Keratinocyte (primary cell): ENCODE measurements around the gene S100A4. TPM values are rescaled to one million over a fixed set of nuclear protein-coding genes. Genes with fewer than 3 reads are reported as not detected.
A peak's percentile ranks its signal among the peaks of the same experiment; 100 is the strongest.

Experiments
- DNase-seq: peaks from one replicate; pipeline ENCODE4 v3.0.0-alpha.2; 2011; ENCODE audit warnings: low read depth, missing footprints, low spot score
- FAIRE-seq: peaks from 2 replicates; lab custom pipeline; 2011; peaks lifted over from hg19 to GRCh38; lab: Jason Lieb, UNC
- H2AFZ ChIP-seq: 2 replicates; pipeline ENCODE4 v1.6.0; 2012; ENCODE audit warnings: low read length, control low read depth, inconsistent platforms; ENCODE audit not compliant: control insufficient read depth
- H3K27ac ChIP-seq: 2 replicates; pipeline ENCODE4 v1.5.1; 2011; ENCODE audit warnings: low read length; ENCODE audit not compliant: control insufficient read depth, insufficient read depth
- H3K27me3 ChIP-seq: 3 replicates; pipeline ENCODE4 v1.6.0; 2011; ENCODE audit warnings: low read length; ENCODE audit not compliant: control insufficient read depth, insufficient read depth; ENCODE audit errors: extremely low read depth
- H3K36me3 ChIP-seq, 2 experiments: 2 replicates in 1 of 2; 3 replicates in 1 of 2; pipeline ENCODE4 v1.5.1; 2011; ENCODE audit warnings: low read length in 2 of 2, mild to moderate bottlenecking in 1 of 2; ENCODE audit not compliant: control insufficient read depth in 2 of 2, insufficient read depth in 2 of 2; ENCODE audit errors: extremely low read depth in 1 of 2
- H3K4me1 ChIP-seq: 3 replicates; pipeline ENCODE4 v1.5.1; 2011; ENCODE audit warnings: low read length; ENCODE audit not compliant: control insufficient read depth, insufficient read depth; ENCODE audit errors: extremely low read depth
- H3K4me2 ChIP-seq: 3 replicates; pipeline ENCODE4 v1.6.0; 2011; ENCODE audit warnings: low read depth, low read length; ENCODE audit not compliant: control insufficient read depth, insufficient read depth; ENCODE audit errors: extremely low read depth
- H3K4me3 ChIP-seq, 3 experiments: fragments of 200-600 bp in 1 of 3; sonication (generic) in 1 of 3; 2 replicates in 2 of 3; 3 replicates in 1 of 3; pipeline ENCODE4 v1.5.1; 2011 to 2016; ENCODE audit warnings: low read length in 3 of 3, mild to moderate bottlenecking in 3 of 3, control low read depth in 2 of 3, inconsistent platforms in 1 of 3, low read depth in 1 of 3, mixed read lengths in 1 of 3, mixed run types in 1 of 3, moderate library complexity in 1 of 3; ENCODE audit not compliant: control insufficient read depth in 2 of 3, insufficient read depth in 2 of 3; ENCODE audit errors: extremely low read depth in 1 of 3
- H3K79me2 ChIP-seq: 2 replicates; pipeline ENCODE4 v1.6.0; 2012; ENCODE audit warnings: low read length; ENCODE audit not compliant: control insufficient read depth, insufficient read depth
- H3K9ac ChIP-seq: 3 replicates; pipeline ENCODE4 v1.6.0; 2011; ENCODE audit warnings: low read length; ENCODE audit not compliant: control insufficient read depth, insufficient read depth; ENCODE audit errors: extremely low read depth
- H3K9me1 ChIP-seq: 3 replicates; pipeline ENCODE4 v1.6.0; 2011; ENCODE audit warnings: low read length; ENCODE audit not compliant: control insufficient read depth, insufficient read depth; ENCODE audit errors: extremely low read depth
- H3K9me3 ChIP-seq: 2 replicates; pipeline ENCODE4 v1.5.1; 2012; ENCODE audit warnings: low read depth, low read length; ENCODE audit not compliant: control insufficient read depth
- H4K20me1 ChIP-seq: 3 replicates; pipeline ENCODE4 v1.6.0; 2011; ENCODE audit warnings: low read length; ENCODE audit not compliant: control insufficient read depth, insufficient read depth; ENCODE audit errors: extremely low read depth
- CTCF ChIP-seq, 3 experiments: IDR thresholded peaks in 1 of 3; conservative IDR thresholded peaks in 1 of 3; optimal IDR thresholded peaks in 1 of 3; 2 replicates in 2 of 3; 3 replicates in 1 of 3; pipeline versions ENCODE3 to v1.5.1; 2011; ENCODE audit warnings: low read length in 3 of 3, mild to moderate bottlenecking in 3 of 3, moderate library complexity in 2 of 3, control low read depth in 1 of 3, inconsistent platforms in 1 of 3; ENCODE audit not compliant: insufficient read depth in 2 of 3; ENCODE audit errors: extremely low read depth in 1 of 3
- EZH2 ChIP-seq: IDR thresholded peaks from one replicate; pipeline ENCODE4 v1.6.1; 2012; ENCODE audit warnings: inconsistent platforms, mild to moderate bottlenecking, low read length, moderate library complexity
- dilution Hi-C: fragments of 300-500 bp; cut with MboI; formaldehyde crosslinking; loops from one replicate; pipeline ENCODE4 v1.7.0; 2020; ENCODE audit warnings: low sequenced_read_pairs; ENCODE audit not compliant: extremely low pct_ligation_motif_present
- polyA plus RNA-seq, 5 experiments: library from polyadenylated mRNA; depleted of rRNA in 3 of 5; stranded (reverse) in 3 of 5; stranded (forward) in 1 of 5; unstranded in 1 of 5; fragments of >200 nt; gene quantifications; 1 replicate in 1 of 5; 2 replicates in 3 of 5; 3 replicates in 1 of 5; pipeline versions ENCODE4 v1.2.1 to v1.2.3, GENCODE V29; 2011 to 2012; ENCODE audit warnings: missing spikeins in 2 of 5, low read depth in 1 of 5, low replicate concordance in 1 of 5

S100A4 gene
- polyA plus RNA-seq, 1 donor (not counting 4 experiments of a cell fraction or from before 2014, with no cell fraction given): 21.4 TPM

- peak; percentile 79 for DNase-seq
- no peaks in the 10 kb centered on the region for H3K79me2 ChIP-seq
- peak overlapping the region in 2 of 3 experiments; percentile 12 to 32 for H3K4me3 ChIP-seq
- H2AFZ ChIP-seq: no peak overlapping the region
- H3K9me1 ChIP-seq: peaks cover 2% of the 10 kb centered on the region
- H3K4me2 ChIP-seq: peak overlapping the region; percentile 86
- H4K20me1 ChIP-seq: no peaks in the 10 kb centered on the region
- dilution Hi-C loops: no loop called here
- TF ChIP-seq EZH2 (no peak), CTCF (optimal IDR thresholded peaks at IDR 0.05 in 1 of 3, IDR thresholded peaks at IDR 0.05 in 1 of 3, conservative IDR thresholded peaks at IDR 0.05 in 1 of 3; ENCODE audit: extremely low read depth in 1 of 3, insufficient read depth in 2 of 3, low read length in 3 of 3) (no peak)
- FAIRE-seq: peak; percentile 99
- peak overlapping the region; percentile 79 for H3K9ac ChIP-seq
- no peaks in the 10 kb centered on the region for H3K9me3 ChIP-seq
- peak overlapping the region; percentile 95 for H3K27ac ChIP-seq
- H3K4me1 ChIP-seq: peaks cover 36% of the 10 kb centered on the region
- no peaks in the 10 kb centered on the region for H3K36me3 ChIP-seq
- no peaks in the 10 kb centered on the region for H3K27me3 ChIP-seq
These were observed 18.5 kb downstream of the S100A4 start for GRCh38 chr1:153527023-153527682.

DNA sequence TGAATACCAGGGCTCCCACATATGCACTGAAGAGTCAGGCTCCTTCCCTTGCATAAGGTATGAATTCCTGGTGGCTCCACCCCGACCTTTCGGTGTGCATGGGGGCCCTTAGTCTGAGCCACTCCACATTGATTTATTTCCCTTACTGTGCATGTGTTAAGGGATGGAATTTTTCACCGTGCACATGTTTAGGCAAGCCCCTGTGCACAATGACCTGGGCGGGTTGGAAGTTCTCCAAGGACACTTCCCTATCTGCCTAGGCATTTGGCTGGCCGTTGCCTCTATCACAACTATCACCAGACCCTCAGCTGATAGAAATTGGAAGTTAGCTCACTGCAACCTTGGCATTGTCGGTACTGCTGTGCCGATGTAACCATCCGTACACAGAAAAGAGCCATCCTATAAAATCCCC lies 19.5 kb downstream of the S100A4 start:
- no peaks in the 10 kb centered on the region for H3K79me2 ChIP-seq
- dilution Hi-C loops: no loop called here
- H3K4me2 ChIP-seq: peak overlapping the region; percentile 86
- H3K9me1 ChIP-seq: peaks cover 2% of the 10 kb centered on the region
- H2AFZ ChIP-seq: no peak overlapping the region
- peaks cover 33% of the 10 kb centered on the region for H3K4me1 ChIP-seq
- no peaks in the 10 kb centered on the region for H3K36me3 ChIP-seq
- peak overlapping the region; percentile 95 for H3K27ac ChIP-seq
- no peaks in the 10 kb centered on the region for H4K20me1 ChIP-seq
- H3K9me3 ChIP-seq: no peaks in the 10 kb centered on the region
- FAIRE-seq (no peak), DNase-seq (peak; percentile 69)
- TF ChIP-seq EZH2 (no peak), CTCF (optimal IDR thresholded peaks at IDR 0.05 in 1 of 3, IDR thresholded peaks at IDR 0.05 in 1 of 3, conservative IDR thresholded peaks at IDR 0.05 in 1 of 3; ENCODE audit: extremely low read depth in 1 of 3, insufficient read depth in 2 of 3, low read length in 3 of 3) (no peak)
- H3K4me3 ChIP-seq: peak overlapping the region in 1 of 3 experiments; percentile 40
- H3K27me3 ChIP-seq: no peaks in the 10 kb centered on the region
- H3K9ac ChIP-seq: peak overlapping the region; percentile 79
